NB4 (cell line): Measurements from ENCODE around the gene MTHFD1.

Experiments used
- DNase-seq: peaks from one replicate; pipeline ENCODE4 v3.0.0; 2010; ENCODE audit warnings: low read depth
- H3K4me3 ChIP-seq: one replicate; pipeline ENCODE4 v1.5.1; 2011; ENCODE audit warnings: mild to moderate bottlenecking, low read depth, low read length, moderate library complexity
- MYC ChIP-seq: IDR thresholded peaks from 2 replicates; pipeline ENCODE4 v1.6.1; 2011; ENCODE audit warnings: low read depth, low read length
- POLR2A ChIP-seq: IDR thresholded peaks from 2 replicates; pipeline ENCODE4 v1.6.1; 2011; ENCODE audit warnings: mild to moderate bottlenecking; ENCODE audit not compliant: insufficient read length; ENCODE audit errors: extremely low read depth
- TF ChIP-seq, protein P1 (sequence below): IDR thresholded peaks from one replicate; pipeline ENCODE4 v1.5.1; 2012; ENCODE audit warnings: low read depth, low read length
- TF ChIP-seq, protein P2 (sequence below): IDR thresholded peaks from 2 replicates; pipeline ENCODE4 v1.6.1; 2011; ENCODE audit warnings: low read depth, low read length

Gene MTHFD1

DNA sequence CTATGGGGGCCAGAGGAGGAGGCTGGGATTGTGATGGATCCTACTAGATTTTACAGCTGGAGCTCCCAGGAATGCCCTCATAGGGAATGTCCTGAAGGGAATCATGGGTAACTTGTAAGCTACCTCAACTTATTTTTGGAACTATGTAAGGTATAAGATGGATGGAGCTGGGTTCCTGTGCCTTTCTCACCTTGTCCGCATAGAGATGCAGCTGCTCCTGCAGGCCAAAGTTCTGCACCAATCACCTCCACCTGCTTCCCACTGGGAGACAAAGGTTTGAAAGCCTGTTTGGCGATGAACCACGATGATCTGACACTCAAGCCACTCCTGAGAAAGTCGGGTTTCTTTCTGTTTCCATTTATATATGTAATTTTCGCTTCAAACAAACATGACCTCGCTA, 76.5 kb downstream of the MTHFD1 start:
- TF ChIP-seq, protein P1, sequence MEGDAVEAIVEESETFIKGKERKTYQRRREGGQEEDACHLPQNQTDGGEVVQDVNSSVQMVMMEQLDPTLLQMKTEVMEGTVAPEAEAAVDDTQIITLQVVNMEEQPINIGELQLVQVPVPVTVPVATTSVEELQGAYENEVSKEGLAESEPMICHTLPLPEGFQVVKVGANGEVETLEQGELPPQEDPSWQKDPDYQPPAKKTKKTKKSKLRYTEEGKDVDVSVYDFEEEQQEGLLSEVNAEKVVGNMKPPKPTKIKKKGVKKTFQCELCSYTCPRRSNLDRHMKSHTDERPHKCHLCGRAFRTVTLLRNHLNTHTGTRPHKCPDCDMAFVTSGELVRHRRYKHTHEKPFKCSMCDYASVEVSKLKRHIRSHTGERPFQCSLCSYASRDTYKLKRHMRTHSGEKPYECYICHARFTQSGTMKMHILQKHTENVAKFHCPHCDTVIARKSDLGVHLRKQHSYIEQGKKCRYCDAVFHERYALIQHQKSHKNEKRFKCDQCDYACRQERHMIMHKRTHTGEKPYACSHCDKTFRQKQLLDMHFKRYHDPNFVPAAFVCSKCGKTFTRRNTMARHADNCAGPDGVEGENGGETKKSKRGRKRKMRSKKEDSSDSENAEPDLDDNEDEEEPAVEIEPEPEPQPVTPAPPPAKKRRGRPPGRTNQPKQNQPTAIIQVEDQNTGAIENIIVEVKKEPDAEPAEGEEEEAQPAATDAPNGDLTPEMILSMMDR, result no peak
- TF ChIP-seq, protein P2, sequence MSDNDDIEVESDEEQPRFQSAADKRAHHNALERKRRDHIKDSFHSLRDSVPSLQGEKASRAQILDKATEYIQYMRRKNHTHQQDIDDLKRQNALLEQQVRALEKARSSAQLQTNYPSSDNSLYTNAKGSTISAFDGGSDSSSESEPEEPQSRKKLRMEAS, result no peak
- no peak for DNase-seq
- peak overlapping the region; percentile 34 for H3K4me3 ChIP-seq

DNA sequence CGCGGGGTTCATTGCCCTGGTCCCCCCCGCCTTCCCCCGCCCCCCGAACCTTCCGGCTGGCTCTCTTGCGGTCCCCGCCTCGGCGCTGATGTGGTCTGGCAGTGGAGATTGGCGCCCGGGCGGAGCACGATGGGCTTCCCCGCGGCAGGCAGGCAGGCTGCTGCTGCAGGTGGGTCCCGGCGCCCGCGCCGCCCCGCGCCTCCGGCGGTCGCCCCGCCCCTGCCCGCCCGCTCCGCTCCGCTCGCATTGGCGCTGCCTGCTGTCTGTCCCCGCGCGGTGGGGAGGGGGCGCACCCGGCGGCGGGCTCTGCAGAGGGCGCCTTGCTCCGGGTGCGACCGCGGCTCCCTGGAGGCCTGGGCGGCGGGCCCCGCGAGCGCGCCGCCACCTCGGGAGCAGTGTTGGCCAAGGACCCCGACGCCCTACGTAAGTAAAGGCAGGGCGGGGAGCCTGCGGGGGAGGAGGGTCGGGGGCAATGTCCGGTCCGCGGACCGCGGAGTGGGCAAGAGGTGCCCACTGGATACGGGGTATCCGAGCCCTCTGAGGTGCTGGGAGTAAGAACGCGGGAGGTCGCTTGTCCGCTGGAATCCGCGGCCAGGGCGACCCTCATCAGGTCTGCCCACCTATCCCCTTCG, 77.2 kb downstream of the MTHFD1 start, which contains the start of gene AKAP5:
Gene AKAP5 (plus strand): TSS at position 309 of the 632 bp plus-strand sequence. CDS start 2,896 bp downstream, outside the sequence.
- TF ChIP-seq, protein P2, result no peak
- TF ChIP-seq, protein P1, result no peak
- TF ChIP-seq MYC, result no peak; the same call in 1 of the 2 replicates
- no peak for TF ChIP-seq POLR2A
- peak within 1 kb of the TSS; percentile 53 for H3K4me3 ChIP-seq
- DNase-seq, result peak; percentile 74

DNA sequence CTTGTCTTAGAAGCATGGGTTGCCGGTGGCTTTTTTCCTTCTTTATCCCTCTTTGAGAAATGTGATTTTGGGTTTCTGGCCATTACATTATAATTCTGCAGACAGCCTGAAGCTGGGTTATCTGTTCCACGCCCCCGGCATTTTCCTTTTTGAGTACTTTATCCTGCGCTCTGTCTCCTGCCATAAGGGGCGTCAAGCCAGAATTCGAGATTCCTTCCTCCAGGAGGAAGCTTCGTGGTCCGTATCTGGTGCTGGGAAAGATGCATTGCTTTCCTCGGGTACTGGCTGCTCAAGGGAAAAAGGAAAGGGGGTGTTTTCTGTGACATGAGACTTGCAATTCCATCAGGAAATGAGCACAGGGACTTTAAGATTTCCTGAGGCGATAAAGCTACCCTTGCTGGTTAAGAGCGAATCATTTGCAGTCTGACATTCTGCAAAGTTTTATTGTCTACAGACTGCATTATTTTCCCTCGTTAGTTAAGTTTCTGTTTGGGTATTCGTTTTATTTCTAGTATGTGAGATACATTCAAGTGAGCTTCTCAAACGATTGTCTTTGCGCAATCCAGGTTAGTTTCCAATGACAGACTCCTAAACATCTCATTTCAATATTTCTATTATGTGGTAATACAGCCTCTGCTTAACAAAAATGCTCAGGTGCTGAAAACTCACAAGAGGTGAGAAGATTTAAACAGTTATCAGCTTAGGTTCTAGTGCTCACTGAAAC, 77.8 kb downstream of the MTHFD1 start:
- peak; percentile 25 for DNase-seq
- TF ChIP-seq POLR2A (no peak), MYC (no peak)
- TF ChIP-seq, protein P2, result no peak
- TF ChIP-seq, protein P1, result no peak
- H3K4me3 ChIP-seq, result peak overlapping the region; percentile 53

DNA sequence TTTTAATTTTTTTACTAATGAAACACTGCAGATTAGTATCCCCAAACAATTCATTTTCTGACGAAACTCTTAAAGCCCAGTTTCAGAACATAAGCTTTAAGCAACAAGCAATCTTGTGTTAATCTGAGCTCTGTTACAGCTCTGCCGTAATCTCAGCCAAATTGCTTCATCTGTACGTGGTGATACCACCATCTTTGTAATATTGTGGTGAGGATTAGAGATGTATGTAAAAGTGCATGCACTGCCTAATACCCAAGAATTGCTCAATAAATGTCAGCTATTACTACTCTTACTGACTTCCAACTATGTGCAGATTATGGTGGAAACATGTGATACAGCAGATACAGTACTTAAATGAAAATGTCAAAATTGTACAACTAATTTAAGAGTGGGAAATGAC, 78.9 kb downstream of the MTHFD1 start:
- H3K4me3 ChIP-seq, result no peak overlapping the region
- peak; percentile 17 for DNase-seq
- no peak for TF ChIP-seq POLR2A
- no peak for TF ChIP-seq MYC
- TF ChIP-seq, protein P1, result no peak
- TF ChIP-seq, protein P2, result no peak

DNA sequence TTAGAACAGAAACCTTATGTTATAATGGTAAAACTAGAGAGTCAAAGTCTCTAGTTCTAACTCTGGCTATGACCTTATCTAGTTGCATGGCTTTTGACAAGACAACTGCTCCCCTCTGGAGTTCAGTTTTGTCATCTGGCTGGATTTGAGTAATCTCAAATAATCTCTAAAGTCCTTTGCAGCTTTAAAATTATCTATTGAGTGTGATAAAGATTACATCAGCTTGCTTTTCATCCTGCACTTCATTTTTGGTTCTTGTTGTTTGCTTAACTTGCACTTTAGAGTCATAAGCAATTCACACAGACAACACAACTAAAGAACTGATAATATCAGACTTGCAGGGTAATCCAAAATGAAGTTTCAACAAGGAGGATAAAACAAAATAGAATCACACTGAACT, 79.4 kb downstream of the MTHFD1 start:
- H3K4me3 ChIP-seq, result no peak overlapping the region
- no peak for TF ChIP-seq MYC
- TF ChIP-seq, protein P2, result no peak
- TF ChIP-seq, protein P1, result no peak
- DNase-seq, result no peak
